Lung (tissue), 12 donors: ENCODE data around the gene NFATC1. TPM values are rescaled to one million over a fixed set of nuclear protein-coding genes. Genes with fewer than 3 reads are reported as not detected.

Source experiments
- ATAC-seq: fragments of 200-7000 bp; cut with Tn5 transposase; one replicate; pipeline ENCODE4 v1.9.1; 2020; ENCODE audit warnings: moderate number of reproducible peaks; ENCODE audit not compliant: insufficient read depth, low FRiP score
- DNase-seq, 3 donors: peaks; one replicate each; pipeline ENCODE4 v3.0.0-alpha.2; 2013 to 2017
- H3K27ac ChIP-seq, 2 donors: one replicate each; pipeline ENCODE4 v1.5.1; 2013; ENCODE audit warnings: mild to moderate bottlenecking in 2 of 2, moderate library complexity in 2 of 2, control low read depth in 1 of 2, inconsistent platforms in 1 of 2, low read depth in 1 of 2, low read length in 1 of 2
- H3K27me3 ChIP-seq, 3 donors: one replicate each; pipeline ENCODE4 v1.5.1; 2013; ENCODE audit warnings: low read length in 2 of 3; ENCODE audit not compliant: control insufficient read depth in 3 of 3, insufficient read depth in 3 of 3
- H3K36me3 ChIP-seq, 4 donors: one replicate each; pipeline ENCODE4 v1.5.1; 2013; ENCODE audit warnings: low read length in 4 of 4, mild to moderate bottlenecking in 1 of 4, moderate library complexity in 1 of 4; ENCODE audit not compliant: control insufficient read depth in 4 of 4, insufficient read depth in 4 of 4
- H3K4me1 ChIP-seq, 5 donors: one replicate each; pipeline ENCODE4 v1.5.1; 2013; ENCODE audit warnings: low read length in 5 of 5, mild to moderate bottlenecking in 2 of 5, moderate library complexity in 1 of 5; ENCODE audit not compliant: control insufficient read depth in 5 of 5, insufficient read depth in 5 of 5
- H3K4me3 ChIP-seq: one replicate; pipeline ENCODE4 v1.5.1; 2013; ENCODE audit warnings: mild to moderate bottlenecking, control low read depth, moderate library complexity
- H3K9ac ChIP-seq, 2 donors: one replicate each; pipeline ENCODE4 v1.5.1; 2013; ENCODE audit warnings: low read length in 2 of 2, control low read depth in 1 of 2; ENCODE audit not compliant: insufficient read depth in 1 of 2
- H3K9me3 ChIP-seq, 4 donors: one replicate each; pipeline ENCODE4 v1.5.1; 2013; ENCODE audit warnings: low read length in 3 of 4, mild to moderate bottlenecking in 1 of 4, moderate library complexity in 1 of 4; ENCODE audit not compliant: control insufficient read depth in 4 of 4, insufficient read depth in 3 of 4
- WGBS, 2 donors: extraction: QIAGEN DNeasy Blood & Tissue Kit; methylation state at CpG; one replicate each; pipeline ENCODE4 v1.1.7; 2013; 5-methylcytosine and 5-hydroxymethylcytosine counted together
- polyA plus RNA-seq, 2 donors: library from polyadenylated mRNA; stranded (reverse); fragments of 200-250 nt; gene quantifications; one replicate each; pipeline ENCODE4 v1.2.1, GENCODE V29; 2013
- total RNA-seq, 2 donors: library from RNA; depleted of rRNA in 1 of 2; stranded (reverse); fragments of >200 nt in 1 of 2; gene quantifications; one replicate each; pipeline ENCODE4 v1.2.1, GENCODE V29; 2014 to 2021
- TF ChIP-seq, protein P1 (sequence below): IDR thresholded peaks from 2 replicates; pipeline ENCODE4 v1.5.1; 2012; ENCODE audit warnings: mild to moderate bottlenecking; ENCODE audit errors: control extremely low read depth, extremely low read depth
- donor health status: control.
- donor health status: control.
- donor health status: Bipolar disorder and iron deficiency.
- donor health status: healthy.
- donor health status: DM: yes; HTN: yes; CAD: no.

The NFATC1 gene
- total and polyA plus RNA-seq, 4 donors, result 8.6 to 25.5 (median 12.9) TPM

DNA sequence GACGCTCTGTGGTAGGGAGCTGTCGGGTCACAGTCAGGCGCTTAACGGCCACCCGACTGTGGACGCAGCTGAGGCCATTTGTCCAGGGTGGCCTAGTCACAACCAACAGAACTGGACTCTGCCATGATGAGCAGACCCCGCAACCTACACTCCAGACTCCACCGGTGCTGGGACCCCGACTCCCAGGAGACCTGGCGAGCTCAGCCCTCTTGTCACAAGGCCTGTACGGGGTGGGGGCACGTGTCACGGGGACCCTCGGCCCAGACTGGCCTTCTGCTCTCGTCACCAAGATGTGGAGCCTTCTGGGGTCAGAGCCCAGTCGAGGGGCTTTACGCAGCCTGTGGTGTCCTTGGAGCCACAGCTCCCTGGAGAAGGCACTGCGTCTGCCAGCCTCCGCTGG, 22.5 kb downstream of the NFATC1 start:
- H3K27ac ChIP-seq, result no peak overlapping the region
- DNase-seq (no peak), ATAC-seq (no peak)
- no peaks in the 10 kb centered on the region for H3K27me3 ChIP-seq
- WGBS, 2 donors, result 96 to 97% methylated on average over 19 of the region's 19 CpGs
- H3K36me3 ChIP-seq, result peaks cover 0 to 19% (median 3%) of the 10 kb centered on the region in 4 donors
- TF ChIP-seq, protein P1, sequence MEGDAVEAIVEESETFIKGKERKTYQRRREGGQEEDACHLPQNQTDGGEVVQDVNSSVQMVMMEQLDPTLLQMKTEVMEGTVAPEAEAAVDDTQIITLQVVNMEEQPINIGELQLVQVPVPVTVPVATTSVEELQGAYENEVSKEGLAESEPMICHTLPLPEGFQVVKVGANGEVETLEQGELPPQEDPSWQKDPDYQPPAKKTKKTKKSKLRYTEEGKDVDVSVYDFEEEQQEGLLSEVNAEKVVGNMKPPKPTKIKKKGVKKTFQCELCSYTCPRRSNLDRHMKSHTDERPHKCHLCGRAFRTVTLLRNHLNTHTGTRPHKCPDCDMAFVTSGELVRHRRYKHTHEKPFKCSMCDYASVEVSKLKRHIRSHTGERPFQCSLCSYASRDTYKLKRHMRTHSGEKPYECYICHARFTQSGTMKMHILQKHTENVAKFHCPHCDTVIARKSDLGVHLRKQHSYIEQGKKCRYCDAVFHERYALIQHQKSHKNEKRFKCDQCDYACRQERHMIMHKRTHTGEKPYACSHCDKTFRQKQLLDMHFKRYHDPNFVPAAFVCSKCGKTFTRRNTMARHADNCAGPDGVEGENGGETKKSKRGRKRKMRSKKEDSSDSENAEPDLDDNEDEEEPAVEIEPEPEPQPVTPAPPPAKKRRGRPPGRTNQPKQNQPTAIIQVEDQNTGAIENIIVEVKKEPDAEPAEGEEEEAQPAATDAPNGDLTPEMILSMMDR, result no peak
- peaks cover 0 to 8% (median 0%) of the 10 kb centered on the region in 5 donors for H3K4me1 ChIP-seq
- H3K9ac ChIP-seq, result no peak overlapping the region
- H3K4me3 ChIP-seq, result no peak overlapping the region
- no peaks in the 10 kb centered on the region for H3K9me3 ChIP-seq

DNA sequence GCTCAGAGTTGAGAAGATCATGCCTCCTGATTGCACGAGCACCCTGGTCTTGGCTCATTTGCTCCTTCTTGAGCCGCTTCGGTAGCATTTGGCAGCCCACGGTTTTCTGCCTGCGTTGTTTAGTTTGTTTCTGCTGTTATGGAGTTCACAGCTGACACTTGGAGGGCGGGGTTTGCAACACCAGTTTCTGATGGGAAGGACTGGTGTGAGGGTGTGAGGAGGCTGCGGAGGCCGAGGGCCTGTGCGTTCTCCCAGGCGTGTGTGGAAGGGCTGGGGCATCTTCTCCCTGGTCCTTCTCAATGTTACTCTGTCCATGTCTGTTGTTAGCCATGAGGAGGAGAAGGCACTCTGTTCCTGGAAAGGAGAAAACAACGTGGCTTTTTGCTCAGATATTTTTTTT, 22.9 kb downstream of the NFATC1 start:
- H3K4me3 ChIP-seq, result no peak overlapping the region
- TF ChIP-seq, protein P1, result no peak
- peaks cover 0 to 7% (median 1%) of the 10 kb centered on the region in 5 donors for H3K4me1 ChIP-seq
- no peaks in the 10 kb centered on the region for H3K27me3 ChIP-seq
- no peak for DNase-seq
- H3K9me3 ChIP-seq, result no peaks in the 10 kb centered on the region
- no peak overlapping the region for H3K9ac ChIP-seq
- ATAC-seq, result no peak
- H3K36me3 ChIP-seq, result peaks cover 0 to 18% (median 1%) of the 10 kb centered on the region in 4 donors
- no peak overlapping the region for H3K27ac ChIP-seq
- WGBS, 2 donors, result 89% methylated on average over 11 of the region's 11 CpGs

DNA sequence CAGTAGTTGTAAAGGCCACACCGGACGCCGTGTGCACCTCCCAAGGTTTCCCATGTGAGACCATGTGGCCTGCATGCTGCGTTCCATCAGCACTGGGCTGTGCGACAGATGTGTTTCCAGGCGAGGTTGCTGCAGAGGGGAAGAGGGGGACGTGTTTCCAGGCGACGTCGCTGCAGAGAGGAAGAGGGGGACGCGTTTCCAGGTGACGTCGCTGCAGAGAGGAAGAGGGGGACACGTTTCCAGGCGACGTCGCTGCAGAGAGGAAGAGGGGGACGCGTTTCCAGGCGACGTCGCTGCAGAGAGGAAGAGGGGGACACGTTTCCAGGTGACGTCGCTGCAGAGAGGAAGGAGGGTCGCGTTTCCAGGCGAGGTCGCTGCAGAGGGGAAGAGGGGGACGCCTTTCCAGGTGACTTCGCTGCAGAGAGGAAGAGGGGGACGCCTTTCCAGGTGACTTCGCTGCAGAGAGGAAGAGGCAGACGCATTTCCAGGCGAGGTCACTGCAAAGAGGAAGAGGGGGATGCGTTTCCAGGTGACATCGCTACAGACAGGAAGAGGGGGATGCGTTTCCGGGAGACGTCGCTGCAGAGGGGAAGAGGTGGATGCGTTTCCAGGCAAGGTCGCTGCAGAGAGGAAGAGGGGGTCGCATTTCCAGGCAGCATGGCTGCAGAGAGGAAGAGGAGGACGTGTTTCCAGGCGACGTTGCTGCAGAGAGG, 24.5 kb downstream of the NFATC1 start:
- no peak overlapping the region for H3K9ac ChIP-seq
- H3K27me3 ChIP-seq, result peaks cover 0 to 5% (median 0%) of the 10 kb centered on the region in 3 donors
- no peak overlapping the region for H3K4me3 ChIP-seq
- DNase-seq (no peak), ATAC-seq (no peak)
- TF ChIP-seq, protein P1, result no peak
- H3K36me3 ChIP-seq, result peaks cover 0 to 14% (median 1%) of the 10 kb centered on the region in 4 donors
- H3K9me3 ChIP-seq, result no peaks in the 10 kb centered on the region
- 93% methylated on average over 46 to 48 of the region's 48 CpGs for WGBS, 2 donors
- no peak overlapping the region for H3K27ac ChIP-seq
- peaks cover 0 to 10% (median 5%) of the 10 kb centered on the region in 5 donors for H3K4me1 ChIP-seq
